NCI-H2196 treated with DMSO at 0.1 percent for 48 hours (cell line): Measurements from ENCODE around the gene SF3B2.
"Not testable (repeated sequence)": the region's sequence is repeated elsewhere in the genome, so short reads cannot be mapped to it uniquely, and the experiment has no call there.

Source experiments
- DNase-seq: peaks from one replicate; lab custom pipeline; 2025; ENCODE audit not compliant: unreplicated experiment; lab: John Stamatoyannopoulos, UW

Gene SF3B2

GRCh38 chr11:66071381-66071801 is 19.2 kb downstream of the SF3B2 start:
- no peak for DNase-seq

- no peak for DNase-seq
Measured at GRCh38 chr11:66072081-66072480, 19.9 kb downstream of the SF3B2 start.

- no peak for DNase-seq
Measured at GRCh38 chr11:66072518-66072917, 20.4 kb downstream of the SF3B2 start.

GRCh38 chr11:66073669-66074068 is 21.5 kb downstream of the SF3B2 start:
- no peak for DNase-seq

GRCh38 chr11:66075273-66075672 is 23.1 kb downstream of the SF3B2 start:
- no peak for DNase-seq

GRCh38 chr11:66076561-66076960 is 24.4 kb downstream of the SF3B2 start:
- no peak for DNase-seq

- no peak for DNase-seq
Measured at GRCh38 chr11:66077927-66078326, 25.8 kb downstream of the SF3B2 start.

GRCh38 chr11:66078949-66079348 is 26.8 kb downstream of the SF3B2 start:
- not testable (repeated sequence) for DNase-seq

- no peak for DNase-seq
Measured at GRCh38 chr11:66080055-66080817, 28.1 kb downstream of the SF3B2 start.

GRCh38 chr11:66081505-66081904 is 29.3 kb downstream of the SF3B2 start:
- DNase-seq = peak; percentile 63

GRCh38 chr11:66082946-66083698 is 31.0 kb downstream of the SF3B2 start:
- peak; percentile 38 for DNase-seq

- DNase-seq = no peak
Measured at GRCh38 chr11:66083767-66084166, 31.6 kb downstream of the SF3B2 start.

GRCh38 chr11:66084821-66085475 is 32.8 kb downstream of the SF3B2 start:
- no peak for DNase-seq

GRCh38 chr11:66087148-66087908 is 35.2 kb downstream of the SF3B2 start:
- DNase-seq = no peak

- DNase-seq = no peak
Measured at GRCh38 chr11:66089067-66089466, 36.9 kb downstream of the SF3B2 start.

- DNase-seq = no peak
Measured at GRCh38 chr11:66090288-66090687, 38.1 kb downstream of the SF3B2 start.

- DNase-seq = not testable (repeated sequence)
Measured at GRCh38 chr11:66092125-66092524, 40.0 kb downstream of the SF3B2 start.

- DNase-seq = not testable (repeated sequence)
Measured at GRCh38 chr11:66099746-66100145, 47.6 kb downstream of the SF3B2 start.

GRCh38 chr11:66100272-66101065 is 48.3 kb downstream of the SF3B2 start:
- DNase-seq = peak; percentile 85

GRCh38 chr11:66101066-66101464 is 48.9 kb downstream of the SF3B2 start:
- DNase-seq = no peak
